Measurements from ENCODE around the gene JAKMIP2.

DNA sequence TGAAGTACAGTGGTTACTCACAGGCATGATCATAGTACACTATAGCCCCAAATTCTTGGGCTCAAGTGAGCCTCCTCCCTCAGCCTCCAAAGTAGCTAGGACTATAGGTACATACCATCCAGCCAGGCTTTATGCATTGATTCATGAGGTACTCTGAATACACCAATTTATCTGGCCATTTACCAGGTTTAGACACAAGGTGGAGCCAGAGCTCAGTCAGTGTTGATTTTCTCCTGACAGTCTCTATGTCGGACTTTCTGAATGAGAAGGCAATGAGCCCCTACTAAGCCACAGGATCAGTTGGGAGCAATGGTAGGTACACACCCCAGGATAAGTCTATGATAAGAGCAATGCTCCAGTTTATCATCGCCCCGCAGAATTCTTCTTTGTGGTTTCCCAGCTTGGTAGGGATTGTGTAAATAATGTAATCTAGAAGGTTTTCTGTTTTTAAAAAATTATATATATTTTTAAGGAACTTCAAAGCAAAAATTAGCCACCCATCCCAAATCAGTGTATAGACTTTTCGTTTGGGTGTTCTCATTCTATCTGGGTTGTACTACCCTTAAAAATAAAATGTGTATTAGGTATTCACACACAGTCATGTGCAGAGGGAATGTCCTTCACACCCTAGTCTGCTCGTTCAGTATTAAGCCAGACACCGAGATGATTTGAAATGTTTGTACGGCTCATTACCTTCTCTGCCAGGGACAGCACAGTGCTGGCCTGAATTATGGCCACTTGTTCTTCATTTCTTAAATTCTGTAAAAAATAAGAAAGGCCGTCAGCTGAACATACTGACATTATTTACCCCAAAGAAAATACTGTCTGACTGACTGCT is 154.3 kb downstream of the JAKMIP2 start:
- TF ChIP-seq EZH2phosphoT487 (IDR thresholded peaks at IDR 0.05; ENCODE audit: insufficient read depth, low read depth) (no peak), EZH2 (IDR thresholded peaks at IDR 0.05; ENCODE audit: insufficient read depth, poor library complexity, severe bottlenecking) (no peak)

All from GM23248 (cell line).